HG03159 (cell line): ENCODE data around the gene GRIN1.

Source experiments
- ATAC-seq: cut with Tn5 transposase; IDR thresholded peaks from one replicate; pipeline ENCODE4 v1.9.1; 2021; ENCODE audit warnings: mild to moderate bottlenecking, moderate library complexity; ENCODE audit not compliant: unreplicated experiment

Gene GRIN1

GRCh38 chr9:137205126-137206069 is 66.4 kb downstream of the GRIN1 start, which contains the start of the genes NDOR1 and TMEM203:
NDOR1 (plus strand) TSS chr9:137205700; CDS start chr9:137205778, 78 bp downstream.
TMEM203 (minus strand) TSS chr9:137205648; CDS start chr9:137205414, 234 bp downstream.
- peak; percentile 42 for ATAC-seq

- no peak for ATAC-seq
Measured at GRCh38 chr9:137206602-137207001, 67.6 kb downstream of the GRIN1 start.

- no peak for ATAC-seq
Measured at GRCh38 chr9:137211532-137211931, 72.6 kb downstream of the GRIN1 start.

GRCh38 chr9:137212520-137212919 is 73.6 kb downstream of the GRIN1 start:
- ATAC-seq = no peak

- no peak for ATAC-seq
Measured at GRCh38 chr9:137213160-137214060, 74.5 kb downstream of the GRIN1 start.

GRCh38 chr9:137214620-137215019 is 75.7 kb downstream of the GRIN1 start:
- no peak for ATAC-seq

- ATAC-seq = no peak
Measured at GRCh38 chr9:137215196-137215986, 76.4 kb downstream of the GRIN1 start.

- no peak for ATAC-seq
Measured at GRCh38 chr9:137216188-137216965, 77.4 kb downstream of the GRIN1 start.

- ATAC-seq = no peak
Measured at GRCh38 chr9:137217276-137218211, 78.6 kb downstream of the GRIN1 start.

- no peak for ATAC-seq
Measured at GRCh38 chr9:137218212-137218753, 79.3 kb downstream of the GRIN1 start.
